ENCODE results near the gene CIRBP. TPM values are rescaled to one million over a fixed set of nuclear protein-coding genes. Genes with fewer than 3 reads are reported as not detected.

CIRBP gene
- total and polyA plus RNA-seq, 7 donors = 129 to 1,004 (median 602) TPM

DNA sequence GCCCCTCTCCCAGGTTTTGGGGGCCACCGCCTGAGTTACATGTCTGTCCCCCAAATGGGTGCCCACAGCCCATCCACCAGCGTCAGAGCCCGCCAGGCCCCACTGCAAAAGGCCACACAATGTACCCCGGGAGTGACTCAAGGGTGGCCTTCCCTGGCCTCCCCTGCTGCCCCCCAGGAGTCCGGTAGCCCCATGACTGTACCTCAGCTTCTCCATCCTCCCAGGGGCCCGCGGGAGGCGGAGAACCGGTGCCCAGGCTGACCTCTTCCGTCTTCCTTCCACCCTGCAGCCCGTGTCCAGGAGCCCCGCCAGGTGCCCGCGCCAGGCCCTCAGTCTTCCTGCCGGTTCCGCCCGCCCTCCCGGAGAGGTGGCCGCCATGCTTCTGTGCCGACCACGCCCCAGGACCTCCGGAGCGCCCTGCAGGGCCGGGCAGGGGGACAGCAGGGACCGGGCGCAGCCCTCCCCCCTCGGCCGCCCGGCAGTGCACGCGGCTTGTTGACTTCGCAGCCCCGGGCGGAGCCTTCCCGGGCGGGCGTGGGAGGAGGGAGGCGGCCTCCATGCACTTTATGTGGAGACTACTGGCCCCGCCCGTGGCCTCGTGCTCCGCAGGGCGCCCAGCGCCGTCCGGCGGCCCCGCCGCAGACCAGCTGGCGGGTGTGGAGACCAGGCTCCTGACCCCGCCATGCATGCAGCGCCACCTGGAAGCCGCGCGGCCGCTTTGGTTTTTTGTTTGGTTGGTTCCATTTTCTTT lies 41.7 kb upstream of the CIRBP start:
- no peak overlapping the region for H3K27ac ChIP-seq
- DNase-seq = no peak
- H3K36me3 ChIP-seq = peaks cover 10 to 60% (median 39%) of the 10 kb centered on the region in 4 donors
- H3K4me3 ChIP-seq = no peak overlapping the region
- H3K9me3 ChIP-seq = no peaks in the 10 kb centered on the region
- peaks cover 0 to 25% (median 15%) of the 10 kb centered on the region in 4 donors for H3K4me1 ChIP-seq
- 73 to 91% methylated on average over 56 of the region's 56 CpGs for WGBS, 2 donors
- intact Hi-C loops (cut with DNase I) = no loop called here
- TF ChIP-seq POLR2AphosphoS5 (IDR thresholded peaks at IDR 0.05) = no peak
- TF ChIP-seq, protein P1, sequence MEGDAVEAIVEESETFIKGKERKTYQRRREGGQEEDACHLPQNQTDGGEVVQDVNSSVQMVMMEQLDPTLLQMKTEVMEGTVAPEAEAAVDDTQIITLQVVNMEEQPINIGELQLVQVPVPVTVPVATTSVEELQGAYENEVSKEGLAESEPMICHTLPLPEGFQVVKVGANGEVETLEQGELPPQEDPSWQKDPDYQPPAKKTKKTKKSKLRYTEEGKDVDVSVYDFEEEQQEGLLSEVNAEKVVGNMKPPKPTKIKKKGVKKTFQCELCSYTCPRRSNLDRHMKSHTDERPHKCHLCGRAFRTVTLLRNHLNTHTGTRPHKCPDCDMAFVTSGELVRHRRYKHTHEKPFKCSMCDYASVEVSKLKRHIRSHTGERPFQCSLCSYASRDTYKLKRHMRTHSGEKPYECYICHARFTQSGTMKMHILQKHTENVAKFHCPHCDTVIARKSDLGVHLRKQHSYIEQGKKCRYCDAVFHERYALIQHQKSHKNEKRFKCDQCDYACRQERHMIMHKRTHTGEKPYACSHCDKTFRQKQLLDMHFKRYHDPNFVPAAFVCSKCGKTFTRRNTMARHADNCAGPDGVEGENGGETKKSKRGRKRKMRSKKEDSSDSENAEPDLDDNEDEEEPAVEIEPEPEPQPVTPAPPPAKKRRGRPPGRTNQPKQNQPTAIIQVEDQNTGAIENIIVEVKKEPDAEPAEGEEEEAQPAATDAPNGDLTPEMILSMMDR (IDR thresholded peaks at IDR 0.05) = no peak
- no peak for TF ChIP-seq EP300 (IDR thresholded peaks at IDR 0.05)
- TF ChIP-seq POLR2A (IDR thresholded peaks at IDR 0.05) = no peak
- H3K27me3 ChIP-seq = no peaks in the 10 kb centered on the region

DNA sequence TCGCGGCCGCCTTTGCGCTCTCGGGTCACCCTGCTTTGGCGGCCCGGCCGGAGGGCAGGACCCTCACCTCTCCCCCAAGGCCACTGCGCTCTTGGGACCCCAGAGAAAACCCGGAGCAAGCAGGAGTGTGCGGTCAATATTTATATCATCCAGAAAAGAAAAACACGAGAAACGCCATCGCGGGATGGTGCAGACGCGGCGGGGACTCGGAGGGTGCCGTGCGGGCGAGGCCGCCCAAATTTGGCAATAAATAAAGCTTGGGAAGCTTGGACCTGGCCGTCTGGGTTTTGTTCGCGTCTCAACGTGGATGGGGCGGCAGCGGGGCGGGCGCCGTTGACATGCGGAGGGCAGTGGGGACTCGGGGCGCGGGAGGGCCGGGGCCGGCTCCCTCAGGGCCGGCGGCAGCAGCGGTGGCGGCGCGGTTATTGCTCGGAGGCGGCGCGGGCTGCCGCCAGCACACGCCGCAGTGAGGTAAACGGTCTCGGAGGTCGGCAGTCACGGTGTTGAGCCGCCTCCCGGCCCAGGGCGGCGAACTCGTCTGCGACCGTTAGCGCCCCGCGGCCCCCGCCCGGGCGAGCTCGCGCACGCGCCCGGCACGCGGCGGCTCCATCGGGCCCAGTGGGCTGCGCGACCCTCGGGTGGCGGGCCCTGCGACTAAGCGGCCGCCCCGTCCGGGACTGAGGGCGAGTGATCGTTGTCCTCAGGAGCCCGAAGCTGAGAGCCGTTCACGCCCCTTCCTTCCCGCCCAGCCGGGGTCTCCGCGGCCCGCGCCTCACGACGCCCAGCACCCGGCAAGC lies 40.8 kb upstream of the CIRBP start:
- Histone ChIP-seq H3K36me3 (peaks cover under 1 to 51% (median 34%) of the 10 kb centered on the region in 4 donors), H3K4me3 (no peak overlapping the region), H3K9me3 (no peaks in the 10 kb centered on the region), H3K27me3 (no peaks in the 10 kb centered on the region), H3K4me1 (peaks cover 0 to 25% (median 16%) of the 10 kb centered on the region in 4 donors), H3K27ac (no peak overlapping the region)
- WGBS, 2 donors = 97% methylated on average over 100 of the region's 100 CpGs
- no peak for DNase-seq
- TF ChIP-seq, protein P1 (IDR thresholded peaks at IDR 0.05) = no peak
- TF ChIP-seq EP300 (IDR thresholded peaks at IDR 0.05) (no peak), POLR2A (IDR thresholded peaks at IDR 0.05) (no peak)
- intact Hi-C loops (cut with DNase I) = no loop called here

DNA sequence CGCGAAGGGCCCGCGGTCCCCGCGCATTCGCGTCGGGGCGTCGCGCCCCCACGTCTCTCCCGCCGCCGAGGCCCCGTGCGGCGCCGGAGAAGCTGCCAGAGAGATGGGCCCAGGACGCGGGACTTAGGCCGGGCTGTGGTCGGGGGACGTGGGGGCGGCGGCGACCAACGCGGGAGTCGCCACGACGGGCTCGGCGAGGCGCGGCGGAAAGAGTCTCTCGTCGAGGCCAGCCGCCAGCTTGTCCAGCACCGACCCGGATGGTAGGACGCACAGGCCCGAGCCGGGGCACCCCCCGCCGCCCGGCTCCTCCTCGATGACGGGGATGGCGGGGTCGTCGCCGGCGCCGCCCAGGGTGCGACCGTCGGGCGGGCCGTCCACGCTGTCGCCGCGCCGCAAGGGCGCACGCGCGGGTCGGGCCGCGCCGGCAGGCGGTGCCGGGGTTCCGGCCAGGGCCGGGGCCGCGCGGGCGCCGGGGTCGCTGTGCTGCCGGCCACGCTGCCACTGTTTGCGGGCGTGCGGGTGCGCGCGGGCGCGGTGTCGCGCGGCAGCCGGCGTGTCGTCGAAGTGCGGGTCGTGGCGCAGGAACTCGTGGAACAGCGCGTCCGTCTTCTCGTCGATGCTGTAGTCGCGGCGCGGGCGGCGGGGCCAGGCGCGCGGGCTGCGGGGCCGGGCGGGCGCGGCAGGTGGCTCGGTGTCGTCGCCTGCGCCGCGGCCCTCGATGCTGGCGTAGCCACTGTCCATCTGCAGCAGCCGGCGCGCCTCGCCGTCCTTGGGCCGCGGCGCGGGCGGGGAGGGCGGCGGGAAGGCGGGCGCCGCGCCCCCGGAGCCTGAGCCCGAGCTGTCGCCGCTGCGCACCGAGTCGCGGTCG lies 39.8 kb upstream of the CIRBP start:
- Histone ChIP-seq H3K36me3 (peaks cover 0 to 41% (median 27%) of the 10 kb centered on the region in 4 donors), H3K4me3 (no peak overlapping the region), H3K4me1 (peaks cover 0 to 20% (median 15%) of the 10 kb centered on the region in 4 donors), H3K27ac (no peak overlapping the region), H3K9me3 (no peaks in the 10 kb centered on the region), H3K27me3 (no peaks in the 10 kb centered on the region)
- whole genome bisulfite sequencing, 2 donors = 94 to 96% methylated on average over 158 of the region's 158 CpGs
- TF ChIP-seq, protein P1 (IDR thresholded peaks at IDR 0.05) = no peak
- TF ChIP-seq EP300 (IDR thresholded peaks at IDR 0.05) = no peak
- TF ChIP-seq POLR2A (IDR thresholded peaks at IDR 0.05) = no peak
- TF ChIP-seq POLR2AphosphoS5 (IDR thresholded peaks at IDR 0.05) = no peak
- intact Hi-C loops (cut with DNase I) = no loop called here
- no peak for DNase-seq

DNA sequence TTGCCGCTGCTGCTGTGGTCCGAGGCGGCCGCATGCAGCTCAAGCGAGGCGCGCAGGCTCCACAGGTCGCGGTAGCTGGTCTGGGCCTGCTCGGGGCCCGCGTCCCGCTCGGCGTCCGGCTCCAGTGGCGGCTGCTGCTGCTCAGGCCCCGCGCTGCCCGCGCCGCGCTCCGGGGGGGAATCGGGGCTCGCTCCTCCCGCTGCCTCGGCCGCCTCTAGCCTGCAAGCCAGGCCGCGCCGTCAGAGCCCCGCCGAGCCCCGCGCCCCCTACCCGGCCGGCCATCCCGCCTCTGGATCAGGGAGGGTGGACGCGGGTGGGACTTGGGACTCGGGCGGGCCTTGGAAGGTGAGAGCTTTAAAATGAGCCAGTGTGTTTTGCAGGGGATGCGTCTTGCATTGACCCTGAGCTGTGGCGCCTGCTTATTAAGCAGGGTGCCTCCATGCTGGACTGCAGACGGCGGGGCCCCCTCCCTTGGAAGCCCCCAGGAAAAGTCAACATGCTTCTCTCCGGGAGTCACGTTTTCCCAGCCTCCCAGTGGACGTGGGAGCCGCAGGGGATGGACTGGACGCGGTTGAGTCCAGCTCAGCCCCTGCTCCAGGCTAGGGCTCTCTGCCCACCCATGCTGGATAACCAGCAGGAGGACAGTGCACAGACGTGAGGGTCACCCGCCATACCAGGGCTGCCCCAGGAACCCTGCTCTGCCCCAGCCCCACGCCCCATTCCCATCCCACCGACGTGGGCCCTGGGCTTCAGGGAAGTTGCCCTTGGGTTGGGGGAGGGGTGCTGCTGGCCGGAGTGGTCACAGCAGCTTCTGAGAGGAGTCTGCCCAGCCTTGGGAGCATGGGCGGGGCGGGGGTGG lies 39.0 kb upstream of the CIRBP start:
- intact Hi-C loops (cut with DNase I) = no loop called here
- no peak overlapping the region for H3K4me3 ChIP-seq
- H3K9me3 ChIP-seq = no peaks in the 10 kb centered on the region
- no peaks in the 10 kb centered on the region for H3K27me3 ChIP-seq
- TF ChIP-seq EP300 (IDR thresholded peaks at IDR 0.05) = no peak
- TF ChIP-seq, protein P1 (IDR thresholded peaks at IDR 0.05) = no peak
- TF ChIP-seq POLR2A (IDR thresholded peaks at IDR 0.05) = no peak
- TF ChIP-seq POLR2AphosphoS5 (IDR thresholded peaks at IDR 0.05) = no peak
- no peak for DNase-seq
- H3K27ac ChIP-seq = no peak overlapping the region
- 67 to 84% methylated on average over 61 of the region's 61 CpGs for WGBS, 2 donors
- H3K4me1 ChIP-seq = peaks cover 0 to 20% (median 15%) of the 10 kb centered on the region in 4 donors
- peaks cover 0 to 33% (median 23%) of the 10 kb centered on the region in 4 donors for H3K36me3 ChIP-seq
